Muscle of leg (tissue), 11 donors: ENCODE measurements around the gene VPS16. TPM values are rescaled to one million over a fixed set of nuclear protein-coding genes. Genes with fewer than 3 reads are reported as not detected.
"Not testable (repeated sequence)": the region's sequence is repeated elsewhere in the genome, so short reads cannot be mapped to it uniquely, and the experiment has no call there.

Source experiments
- DNase-seq: peaks from one replicate; pipeline ENCODE4 v3.0.0; 2013
- H3K27ac ChIP-seq: one replicate; pipeline ENCODE4 v1.5.1; 2013; ENCODE audit warnings: mild to moderate bottlenecking, low read length, control low read depth
- H3K27me3 ChIP-seq: one replicate; pipeline ENCODE4 v1.6.1; 2013; ENCODE audit warnings: low read length; ENCODE audit not compliant: control insufficient read depth, insufficient read depth
- H3K36me3 ChIP-seq: one replicate; pipeline ENCODE4 v1.6.1; 2013; ENCODE audit warnings: low read length; ENCODE audit not compliant: control insufficient read depth, insufficient read depth
- H3K4me1 ChIP-seq: one replicate; pipeline ENCODE4 v1.6.1; 2013; ENCODE audit warnings: low read length; ENCODE audit not compliant: control insufficient read depth, insufficient read depth
- H3K4me3 ChIP-seq: one replicate; pipeline ENCODE4 v1.5.1; 2013; ENCODE audit warnings: low read length, control low read depth
- H3K9me3 ChIP-seq: replicated peaks from 2 replicates; pipeline ENCODE4 v1.6.1; 2013; ENCODE audit warnings: low read depth, low read length; ENCODE audit not compliant: control insufficient read depth
- WGBS: methylation state at CpG from one replicate; pipeline ENCODE4 v1.1.5; 2013; ENCODE audit warnings: missing lambda C conversion rate; ENCODE audit not compliant: insufficient coverage; 5-methylcytosine and 5-hydroxymethylcytosine counted together
- polyA plus RNA-seq, 8 donors: library from polyadenylated mRNA; unstranded; fragments of 120-200 nt; gene quantifications; one replicate each; pipeline versions ENCODE4 v1.2.1 to v1.2.3, GENCODE V29; 2013; ENCODE audit warnings: inconsistent platforms in 1 of 8, low replicate concordance in 1 of 8; ENCODE audit not compliant: insufficient read length in 8 of 8, insufficient read depth in 1 of 8
- total RNA-seq: library from RNA; stranded (reverse); fragments of 120-200 nt; gene quantifications from one replicate; pipeline ENCODE4 v1.2.4, GENCODE V29; 2013

Gene VPS16
- total and polyA plus RNA-seq, 9 donors, result 21.5 to 28.9 (median 23.7) TPM

DNA sequence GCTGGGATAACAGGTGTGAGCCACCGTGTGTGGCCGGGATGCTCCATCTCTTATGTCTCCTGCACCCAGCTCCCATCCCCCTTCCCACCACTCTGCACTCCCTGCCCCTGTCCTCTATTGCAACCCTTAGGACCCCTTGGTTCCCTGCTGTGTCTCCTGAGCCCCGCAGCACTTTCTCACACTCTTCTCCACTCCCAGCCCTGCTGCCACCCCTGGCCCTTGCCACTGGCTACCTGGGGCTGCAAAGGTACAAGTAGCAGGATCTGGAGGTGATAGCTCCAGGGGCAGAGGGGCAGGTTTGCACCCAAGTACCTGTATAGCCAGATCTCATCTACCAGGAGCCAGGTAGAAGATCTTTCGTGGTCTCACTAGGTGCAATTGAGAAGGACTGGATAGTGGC lies 33.5 kb upstream of the VPS16 start:
- 88% methylated on average over 3 of the region's 4 CpGs for WGBS
- Histone ChIP-seq H3K27me3 (peaks cover 64% of the 10 kb centered on the region), H3K36me3 (no peaks in the 10 kb centered on the region), H3K4me3 (no peak overlapping the region), H3K4me1 (peaks cover 6% of the 10 kb centered on the region), H3K9me3 (no peaks in the 10 kb centered on the region), H3K27ac (no peak overlapping the region)
- DNase-seq, result no peak

DNA sequence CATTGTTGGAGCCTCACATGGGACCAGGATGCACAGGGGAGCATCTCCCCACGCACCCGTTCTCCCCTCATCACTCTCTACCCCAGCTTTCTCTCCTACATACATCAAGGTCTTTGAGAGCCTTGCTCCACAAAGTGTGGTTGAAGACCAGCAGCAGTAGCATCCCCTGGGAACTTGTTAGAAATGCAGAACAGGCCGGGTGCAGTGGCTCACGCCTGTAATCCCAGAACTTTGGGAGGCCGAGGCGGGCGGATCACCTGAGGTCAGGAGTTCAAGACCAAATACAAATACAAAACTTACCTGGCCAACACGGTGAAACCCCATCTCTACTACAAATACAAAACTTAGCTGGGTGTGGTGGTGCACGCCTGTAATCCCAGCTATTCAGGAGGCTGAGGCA lies 32.6 kb upstream of the VPS16 start:
- not testable (repeated sequence) for H3K9me3 ChIP-seq, H3K4me3 ChIP-seq, H3K27ac ChIP-seq, H3K36me3 ChIP-seq, DNase-seq, H3K4me1 ChIP-seq
- H3K27me3 ChIP-seq, result peaks cover 61% of the 10 kb centered on the region
- WGBS, result 40% methylated on average over 2 of the region's 9 CpGs

DNA sequence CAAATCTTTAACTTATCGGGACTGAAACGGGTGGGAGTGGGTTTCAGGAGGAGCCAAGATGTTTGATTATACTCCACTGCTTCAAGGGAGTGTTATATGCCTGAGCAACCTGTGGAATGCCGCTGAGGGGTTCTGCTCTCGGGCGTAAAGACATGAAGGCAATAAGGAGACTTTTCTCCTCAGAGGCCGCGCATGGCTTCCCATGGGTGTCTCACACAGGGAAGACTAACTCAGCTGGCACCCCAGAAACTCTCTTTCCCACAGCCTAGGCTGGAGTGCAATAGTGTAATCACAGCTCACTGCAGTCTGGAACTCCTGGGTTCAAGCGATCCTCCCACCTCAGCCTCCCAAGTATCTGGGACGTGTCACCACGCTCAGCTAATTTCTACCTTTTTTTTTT lies 30.9 kb upstream of the VPS16 start:
- H3K4me1 ChIP-seq, result peaks cover 8% of the 10 kb centered on the region
- H3K27me3 ChIP-seq, result peaks cover 43% of the 10 kb centered on the region
- H3K4me3 ChIP-seq, result no peak overlapping the region
- 100% methylated on average over 2 of the region's 10 CpGs for WGBS
- H3K27ac ChIP-seq, result no peak overlapping the region
- no peaks in the 10 kb centered on the region for H3K36me3 ChIP-seq
- DNase-seq, result no peak
- H3K9me3 ChIP-seq, result peaks cover 5% of the 10 kb centered on the region

DNA sequence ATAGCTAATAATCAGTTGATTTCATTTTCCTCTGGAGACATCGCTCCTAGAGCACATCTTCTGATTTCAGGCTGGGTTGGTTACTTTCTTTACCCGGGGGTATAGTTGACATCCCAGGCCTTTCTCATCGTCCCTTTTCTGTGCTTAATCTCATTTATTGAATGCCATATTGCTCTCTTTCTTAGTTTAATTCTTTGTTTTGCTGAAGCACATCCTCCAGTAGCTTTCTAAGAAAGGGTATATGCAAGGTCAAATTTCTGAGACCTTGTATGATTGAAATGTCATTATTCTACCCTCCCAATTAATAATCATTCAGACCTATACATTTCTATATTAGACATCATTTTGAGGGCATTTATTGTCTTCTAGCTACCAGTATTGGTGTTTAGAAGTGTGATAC lies 28.4 kb upstream of the VPS16 start:
- Histone ChIP-seq H3K4me3 (no peak overlapping the region), H3K27ac (no peak overlapping the region), H3K27me3 (peaks cover 18% of the 10 kb centered on the region), H3K36me3 (no peaks in the 10 kb centered on the region), H3K9me3 (peaks cover 5% of the 10 kb centered on the region), H3K4me1 (peaks cover 11% of the 10 kb centered on the region)
- 100% methylated on average over 1 of the region's 3 CpGs for whole genome bisulfite sequencing
- DNase-seq, result no peak

DNA sequence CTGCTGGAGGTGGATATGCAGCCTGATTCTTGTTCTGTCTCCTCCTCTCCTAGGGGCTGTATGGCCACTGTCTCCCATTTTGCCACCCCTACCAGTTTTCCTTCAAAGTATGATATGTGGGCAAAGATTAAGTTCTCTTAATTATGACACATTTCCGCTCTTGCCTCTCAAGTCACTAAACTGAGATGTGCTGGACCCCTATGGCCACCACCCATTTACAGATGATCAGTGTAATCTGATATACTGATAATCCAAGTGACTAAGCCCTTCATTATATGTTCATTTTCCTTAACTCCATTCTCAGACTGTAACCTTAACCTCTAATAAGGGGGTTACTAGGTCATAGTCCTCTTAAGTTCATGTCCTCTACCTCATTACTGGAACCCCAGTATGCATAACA lies 26.5 kb upstream of the VPS16 start:
- Histone ChIP-seq H3K27me3 (peaks cover 12% of the 10 kb centered on the region), H3K9me3 (peaks cover 5% of the 10 kb centered on the region), H3K27ac (no peak overlapping the region), H3K36me3 (no peaks in the 10 kb centered on the region), H3K4me1 (peaks cover 11% of the 10 kb centered on the region), H3K4me3 (no peak overlapping the region)
- no CpG with 5 or more reads among the region's 1 CpG for WGBS
- DNase-seq, result no peak

DNA sequence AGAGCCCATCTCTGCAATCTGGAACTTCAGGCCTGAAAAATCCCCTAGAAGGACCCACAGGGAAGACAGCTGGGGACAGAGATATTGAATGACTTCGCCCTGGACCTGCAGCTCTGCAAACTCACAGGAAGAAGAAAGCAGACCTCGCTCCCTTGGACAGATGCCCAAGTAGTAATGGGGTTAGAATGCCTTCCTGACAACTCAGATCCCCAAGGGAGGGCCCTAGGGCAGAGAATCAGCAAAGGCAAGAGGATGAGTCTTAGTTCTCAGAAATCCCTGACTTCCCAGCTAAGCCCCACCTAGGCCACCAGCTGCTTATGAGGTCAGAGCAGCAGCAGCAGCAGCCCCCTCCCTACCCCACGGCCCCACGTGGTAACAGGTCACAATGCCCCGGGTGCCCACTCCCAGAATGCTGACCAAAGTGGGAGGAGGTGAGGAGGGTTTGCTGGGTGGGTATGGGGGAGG lies 25.9 kb upstream of the VPS16 start, which contains the start of gene C20orf141:
Gene C20orf141 (plus strand): TSS at position 401 of the 465 bp plus-strand sequence. CDS start 198 bp downstream, outside the sequence.
- H3K4me3 ChIP-seq, result no peak within 1 kb of the TSS
- H3K27me3 ChIP-seq, result peaks cover 12% of the 10 kb centered on the region
- no peak within 1 kb of the TSS for H3K27ac ChIP-seq
- 33% methylated on average over 1 of the region's 5 CpGs for WGBS
- H3K9me3 ChIP-seq, result peaks cover 5% of the 10 kb centered on the region
- H3K4me1 ChIP-seq, result peaks cover 11% of the 10 kb centered on the region
- peak; percentile 67 for DNase-seq
- no peaks in the 10 kb centered on the region for H3K36me3 ChIP-seq

DNA sequence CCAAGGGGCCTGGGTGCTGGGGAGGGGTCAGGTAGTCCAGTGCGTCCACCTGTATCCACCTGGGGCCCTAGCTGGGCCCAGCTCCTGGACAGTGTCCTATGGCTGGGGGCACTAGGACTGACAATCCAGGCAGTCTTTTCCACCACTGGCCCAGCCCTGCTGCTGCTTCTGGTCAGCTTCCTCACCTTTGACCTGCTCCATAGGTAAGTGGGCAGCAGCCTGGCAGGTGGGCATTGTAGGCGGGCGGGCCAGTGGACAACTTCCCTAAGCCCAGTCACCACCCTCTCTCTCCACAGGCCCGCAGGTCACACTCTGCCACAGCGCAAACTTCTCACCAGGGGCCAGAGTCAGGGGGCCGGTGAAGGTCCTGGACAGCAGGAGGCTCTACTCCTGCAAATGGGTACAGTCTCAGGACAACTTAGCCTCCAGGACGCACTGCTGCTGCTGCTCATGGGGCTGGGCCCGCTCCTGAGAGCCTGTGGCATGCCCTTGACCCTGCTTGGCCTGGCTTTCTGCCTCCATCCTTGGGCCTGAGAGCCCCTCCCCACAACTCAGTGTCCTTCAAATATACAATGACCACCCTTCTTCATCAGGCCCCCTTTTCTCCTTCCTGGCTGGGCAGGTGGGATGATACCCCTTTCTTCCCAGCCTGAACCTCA lies 25.2 kb upstream of the VPS16 start:
- Histone ChIP-seq H3K27me3 (peaks cover 13% of the 10 kb centered on the region), H3K36me3 (no peaks in the 10 kb centered on the region), H3K4me1 (peaks cover 13% of the 10 kb centered on the region), H3K4me3 (no peak overlapping the region), H3K27ac (no peak overlapping the region), H3K9me3 (peaks cover 5% of the 10 kb centered on the region)
- DNase-seq, result no peak
- WGBS, result 82% methylated on average over 7 of the region's 8 CpGs

DNA sequence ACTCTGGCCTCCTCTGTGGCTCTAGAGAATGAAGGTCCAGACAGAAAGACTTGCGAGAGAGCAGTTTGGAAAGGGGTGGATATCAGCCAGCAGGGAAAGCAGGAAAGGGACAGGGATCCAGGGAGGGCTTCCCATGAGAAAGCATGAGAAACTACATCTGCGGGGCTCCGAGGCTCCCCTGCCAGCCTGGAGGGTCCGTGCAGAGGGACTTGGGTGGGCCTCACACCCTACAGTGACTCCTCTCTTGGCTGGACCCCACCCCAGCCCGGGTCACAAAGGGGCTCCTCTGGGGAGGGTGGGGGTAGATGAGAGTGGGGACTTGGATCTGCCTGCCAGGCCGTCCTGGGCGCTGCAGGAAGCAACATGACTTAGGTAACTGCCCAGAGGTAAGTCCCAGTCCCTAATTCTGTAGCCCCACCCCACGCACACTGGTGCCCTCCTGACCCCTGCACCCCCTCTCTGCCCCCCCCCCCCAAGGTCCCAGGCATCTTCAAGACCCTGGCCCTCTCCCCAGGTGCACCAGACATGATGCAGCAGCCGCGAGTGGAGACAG lies 24.4 kb upstream of the VPS16 start, which contains the start of gene TMEM239:
Gene TMEM239 (plus strand): TSS at position 335 of the 553 bp plus-strand sequence. CDS start 191 bp downstream, at position 526.
- Histone ChIP-seq H3K9me3 (peaks cover 5% of the 10 kb centered on the region), H3K27me3 (peaks cover 20% of the 10 kb centered on the region), H3K4me3 (no peak within 1 kb of the TSS), H3K27ac (no peak within 1 kb of the TSS), H3K4me1 (peaks cover 16% of the 10 kb centered on the region), H3K36me3 (no peaks in the 10 kb centered on the region)
- DNase-seq, result no peak
- WGBS, result 55% methylated on average over 3 of the region's 10 CpGs

DNA sequence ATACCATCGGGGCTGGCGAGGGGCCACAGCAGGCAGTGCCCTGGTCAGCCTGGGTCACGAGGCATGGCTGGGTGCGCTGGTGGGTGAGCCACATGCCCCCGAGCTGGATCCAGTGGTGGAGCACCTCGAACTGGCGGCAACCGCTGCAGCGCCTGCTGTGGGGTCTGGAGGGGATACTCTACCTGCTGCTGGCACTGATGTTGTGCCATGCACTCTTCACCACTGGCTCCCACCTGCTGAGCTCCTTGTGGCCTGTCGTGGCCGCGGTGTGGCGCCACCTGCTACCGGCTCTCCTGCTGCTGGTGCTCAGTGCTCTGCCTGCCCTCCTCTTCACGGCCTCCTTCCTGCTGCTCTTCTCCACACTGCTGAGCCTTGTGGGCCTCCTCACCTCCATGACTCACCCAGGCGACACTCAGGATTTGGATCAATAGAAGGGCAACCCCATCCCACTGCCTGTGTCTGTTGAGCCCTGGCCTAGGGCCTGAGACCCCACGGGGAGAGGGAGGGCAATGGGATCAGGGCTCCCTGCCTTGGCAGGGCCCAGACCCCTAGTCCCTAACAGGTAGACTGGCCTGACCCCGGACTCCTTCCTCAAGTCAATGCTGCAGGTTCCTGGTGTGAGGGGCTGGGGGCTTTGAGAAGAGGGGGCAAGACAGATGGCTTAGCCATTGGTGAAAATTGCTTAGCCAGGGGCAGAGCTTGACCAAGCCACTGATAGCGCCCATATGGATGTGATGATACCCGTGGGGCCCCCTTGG lies 23.8 kb upstream of the VPS16 start:
- H3K27me3 ChIP-seq, result peaks cover 27% of the 10 kb centered on the region
- 69% methylated on average over 17 of the region's 20 CpGs for WGBS
- no peak for DNase-seq

DNA sequence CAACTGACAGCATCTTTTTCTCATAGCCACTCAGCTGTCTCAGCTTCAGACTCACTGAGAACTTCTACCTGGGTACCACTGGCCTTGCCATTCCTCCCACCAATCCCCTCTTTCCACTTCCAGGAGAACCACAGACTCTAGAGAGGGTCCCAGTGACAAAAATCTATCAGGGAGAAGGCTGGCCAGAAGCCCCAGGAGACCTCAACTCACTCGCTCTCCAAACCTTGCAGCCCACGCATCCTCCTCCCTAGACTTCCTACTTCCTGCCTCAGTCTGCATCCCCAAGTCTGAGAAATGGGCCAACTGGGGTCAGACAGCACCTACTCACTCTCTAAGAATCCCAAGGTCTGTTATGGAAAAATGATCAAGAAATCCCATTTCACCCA lies 23.2 kb upstream of the VPS16 start:
- no peak for DNase-seq
- Histone ChIP-seq H3K27me3 (peaks cover 32% of the 10 kb centered on the region), H3K36me3 (no peaks in the 10 kb centered on the region), H3K4me1 (peaks cover 16% of the 10 kb centered on the region), H3K27ac (no peak overlapping the region), H3K9me3 (peaks cover 2% of the 10 kb centered on the region), H3K4me3 (no peak overlapping the region)
- no CpG with 5 or more reads among the region's 2 CpGs for WGBS

More for the DNA sequence above, 23.8 kb upstream of the VPS16 start:
- Histone ChIP-seq H3K4me1 (peaks cover 16% of the 10 kb centered on the region), H3K27ac (no peak overlapping the region), H3K36me3 (no peaks in the 10 kb centered on the region), H3K9me3 (peaks cover 5% of the 10 kb centered on the region), H3K4me3 (no peak overlapping the region)
